PC-3 (cell line): ENCODE data around the gene CPA1. TPM values are rescaled to one million over a fixed set of nuclear protein-coding genes. Genes with fewer than 3 reads are reported as not detected.
"Not testable (repeated sequence)": the region's sequence is repeated elsewhere in the genome, so short reads cannot be mapped to it uniquely, and the experiment has no call there.

ENCODE experiments used
- ATAC-seq: fragments of 200-7000 bp; cut with Tn5 transposase; 2 replicates; pipeline ENCODE4 v1.9.1; 2020; ENCODE audit warnings: mild to moderate bottlenecking, moderate library complexity
- BruUV-seq: library from RNA; stranded (reverse); fragments of 400-500 nt; replicated peaks from 2 replicates; lab custom pipeline; 2021; lab: Mats Ljungman, UMichigan
- CTCF ChIA-PET: fragments of 300-600 bp; sonication (Branson Sonifier 250); formaldehyde crosslinking; loops from one replicate; lab custom pipeline; 2022; ENCODE audit warnings: antibody characterized with exemption; lab: Charles Lee
- POLR2A ChIA-PET: fragments of 300-600 bp; sonication (Branson Sonifier 250); formaldehyde crosslinking; loops from one replicate; lab custom pipeline; 2022; ENCODE audit warnings: antibody characterized with exemption; ENCODE audit not compliant: unreplicated experiment; lab: Charles Lee
- DNase-seq: peaks from one replicate; pipeline ENCODE4 v3.0.0-alpha.2; 2015
- H2AFZ ChIP-seq: fragments of 300-600 bp; sonication (generic); 2 replicates; pipeline ENCODE4 v1.6.0; 2016; ENCODE audit warnings: antibody characterized with exemption, low read length
- H3F3A ChIP-seq: fragments of 300-600 bp; sonication (generic); one replicate; pipeline ENCODE4 v1.6.0; 2017; ENCODE audit warnings: antibody characterized with exemption, low read length, control low read depth, mild to moderate bottlenecking; ENCODE audit not compliant: unreplicated experiment
- H3K27ac ChIP-seq: fragments of 300-600 bp; sonication (generic); 2 replicates; pipeline ENCODE4 v1.5.1; 2016; ENCODE audit warnings: mild to moderate bottlenecking, low read length
- H3K27me3 ChIP-seq: fragments of 300-600 bp; sonication (generic); 2 replicates; pipeline ENCODE4 v1.6.1; 2016; ENCODE audit warnings: low read length, mixed read lengths
- H3K36me3 ChIP-seq: fragments of 300-600 bp; sonication (generic); 2 replicates; pipeline ENCODE4 v1.6.1; 2016; ENCODE audit warnings: low read depth, mixed run types, low read length, mixed read lengths
- H3K4me1 ChIP-seq: fragments of 300-600 bp; sonication (generic); 2 replicates; pipeline ENCODE4 v1.5.1; 2016; ENCODE audit warnings: low read length; ENCODE audit not compliant: insufficient read depth
- H3K4me2 ChIP-seq: fragments of 300-600 bp; sonication (generic); 2 replicates; pipeline ENCODE4 v1.6.0; 2016; ENCODE audit warnings: low read length
- H3K4me3 ChIP-seq: fragments of 300-600 bp; sonication (generic); 2 replicates; pipeline ENCODE4 v1.5.1; 2016; ENCODE audit warnings: mild to moderate bottlenecking, low read length, mixed read lengths
- H3K79me2 ChIP-seq: fragments of 300-600 bp; sonication (generic); 2 replicates; pipeline ENCODE4 v1.6.1; 2017; ENCODE audit warnings: low read length, mixed read lengths
- H3K9ac ChIP-seq: fragments of 300-600 bp; sonication (generic); 2 replicates; pipeline ENCODE4 v1.6.0; 2016; ENCODE audit warnings: mild to moderate bottlenecking, low read length
- H3K9me2 ChIP-seq: fragments of 300-600 bp; sonication (generic); replicated peaks from 2 replicates; pipeline ENCODE4 v1.6.1; 2016; ENCODE audit warnings: mixed run types, low read length, mixed read lengths
- H3K9me3 ChIP-seq: fragments of 300-600 bp; sonication (generic); 2 replicates; pipeline ENCODE4 v1.6.1; 2016; ENCODE audit warnings: low read length, mixed read lengths
- H4K20me1 ChIP-seq: fragments of 300-600 bp; sonication (generic); 2 replicates; pipeline ENCODE4 v1.6.1; 2016; ENCODE audit warnings: low read length, mixed read lengths
- CTCF ChIP-seq: fragments of 300-600 bp; sonication (generic); conservative IDR thresholded peaks from 2 replicates; pipeline ENCODE4 v1.5.1; 2017; ENCODE audit warnings: antibody characterized with exemption, low read depth, mild to moderate bottlenecking, low read length
- EZH2 ChIP-seq: fragments of 300-600 bp; sonication (generic); IDR thresholded peaks from one replicate; pipeline ENCODE4 v1.6.1; 2017; ENCODE audit warnings: antibody characterized with exemption, mild to moderate bottlenecking, low read length; ENCODE audit not compliant: unreplicated experiment
- EZH2phosphoT487 ChIP-seq: fragments of 300-600 bp; sonication (generic); IDR thresholded peaks from 2 replicates; pipeline ENCODE4 v1.6.1; 2018; ENCODE audit warnings: mild to moderate bottlenecking, antibody characterized with exemption, low read length, borderline replicate concordance
- intact Hi-C: fragments of 100-400 bp; cut with micrococcal nuclease; formaldehyde crosslinking; loops from 2 replicates; pipeline ENCODE4 v1.9.0; 2023
- total RNA-seq: library from RNA; depleted of rRNA; stranded (reverse); fragments of >200 nt; gene quantifications from 2 replicates; pipeline ENCODE4 v1.2.3, GENCODE V29; 2014

Gene CPA1
- total RNA-seq, 1 experiment from 2014 or later, result not detected

GRCh38 chr7:130372402-130373165 is 7.7 kb upstream of the CPA1 start:
- no peak overlapping the region for H3K27ac ChIP-seq
- BruUV-seq, result no TSS peak
- H3K4me3 ChIP-seq, result no peak overlapping the region
- no peaks in the 10 kb centered on the region for H3K4me1 ChIP-seq
- H3K4me2 ChIP-seq, result no peak overlapping the region
- H3F3A ChIP-seq, result no peaks in the 10 kb centered on the region
- H3K9ac ChIP-seq, result no peak overlapping the region
- ChIA-PET POLR2A (no interaction called here), CTCF (interaction anchor here (0.6 kb wide), 1 partner anchor 79 kb away, joined by 3 read pairs; the partner anchor contains the start of gene CPA4)
- H3K9me2 ChIP-seq, result no peaks in the 10 kb centered on the region
- no peaks in the 10 kb centered on the region for H3K9me3 ChIP-seq
- intact Hi-C loops, result no loop called here
- H3K27me3 ChIP-seq, result no peaks in the 10 kb centered on the region
- TF ChIP-seq EZH2phosphoT487 (no peak), EZH2 (no peak), CTCF (no peak)
- DNase-seq, result no peak
- H3K36me3 ChIP-seq, result no peaks in the 10 kb centered on the region
- H4K20me1 ChIP-seq, result no peaks in the 10 kb centered on the region
- H3K79me2 ChIP-seq, result no peaks in the 10 kb centered on the region
- no peak for ATAC-seq
- H2AFZ ChIP-seq, result no peak overlapping the region

GRCh38 chr7:130374507-130374906 is 5.8 kb upstream of the CPA1 start:
- Histone ChIP-seq H4K20me1 (no peaks in the 10 kb centered on the region), H3K9me3 (no peaks in the 10 kb centered on the region), H3K27ac (no peak overlapping the region), H3K36me3 (no peaks in the 10 kb centered on the region), H3K27me3 (no peaks in the 10 kb centered on the region), H3K4me1 (no peaks in the 10 kb centered on the region), H3F3A (no peaks in the 10 kb centered on the region), H3K79me2 (no peaks in the 10 kb centered on the region), H3K4me2 (no peak overlapping the region), H3K9me2 (no peaks in the 10 kb centered on the region), H3K4me3 (no peak overlapping the region), H3K9ac (no peak overlapping the region), H2AFZ (no peak overlapping the region)
- BruUV-seq, result no TSS peak
- CTCF ChIA-PET, result no interaction called here
- intact Hi-C loops, result no loop called here
- DNase-seq (no peak), ATAC-seq (no peak)
- TF ChIP-seq CTCF (no peak), EZH2 (no peak), EZH2phosphoT487 (no peak)
- POLR2A ChIA-PET, result no interaction called here

GRCh38 chr7:130376461-130376860 is 3.8 kb upstream of the CPA1 start:
- H3K9ac ChIP-seq, CTCF ChIA-PET, ATAC-seq, H3K4me1 ChIP-seq, intact Hi-C loops, H3K36me3 ChIP-seq, H3K4me2 ChIP-seq, POLR2A ChIA-PET, H3K79me2 ChIP-seq, H3K27me3 ChIP-seq, DNase-seq, BruUV-seq, H3K27ac ChIP-seq, H2AFZ ChIP-seq, H3F3A ChIP-seq, H3K9me3 ChIP-seq, H3K4me3 ChIP-seq, H4K20me1 ChIP-seq, H3K9me2 ChIP-seq: not testable (repeated sequence)
